ENCODE results near the gene CCDC68.
"Not testable (repeated sequence)": the region's sequence is repeated elsewhere in the genome, so short reads cannot be mapped to it uniquely, and the experiment has no call there.

The CCDC68 gene, protein sequence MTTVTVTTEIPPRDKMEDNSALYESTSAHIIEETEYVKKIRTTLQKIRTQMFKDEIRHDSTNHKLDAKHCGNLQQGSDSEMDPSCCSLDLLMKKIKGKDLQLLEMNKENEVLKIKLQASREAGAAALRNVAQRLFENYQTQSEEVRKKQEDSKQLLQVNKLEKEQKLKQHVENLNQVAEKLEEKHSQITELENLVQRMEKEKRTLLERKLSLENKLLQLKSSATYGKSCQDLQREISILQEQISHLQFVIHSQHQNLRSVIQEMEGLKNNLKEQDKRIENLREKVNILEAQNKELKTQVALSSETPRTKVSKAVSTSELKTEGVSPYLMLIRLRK

DNA sequence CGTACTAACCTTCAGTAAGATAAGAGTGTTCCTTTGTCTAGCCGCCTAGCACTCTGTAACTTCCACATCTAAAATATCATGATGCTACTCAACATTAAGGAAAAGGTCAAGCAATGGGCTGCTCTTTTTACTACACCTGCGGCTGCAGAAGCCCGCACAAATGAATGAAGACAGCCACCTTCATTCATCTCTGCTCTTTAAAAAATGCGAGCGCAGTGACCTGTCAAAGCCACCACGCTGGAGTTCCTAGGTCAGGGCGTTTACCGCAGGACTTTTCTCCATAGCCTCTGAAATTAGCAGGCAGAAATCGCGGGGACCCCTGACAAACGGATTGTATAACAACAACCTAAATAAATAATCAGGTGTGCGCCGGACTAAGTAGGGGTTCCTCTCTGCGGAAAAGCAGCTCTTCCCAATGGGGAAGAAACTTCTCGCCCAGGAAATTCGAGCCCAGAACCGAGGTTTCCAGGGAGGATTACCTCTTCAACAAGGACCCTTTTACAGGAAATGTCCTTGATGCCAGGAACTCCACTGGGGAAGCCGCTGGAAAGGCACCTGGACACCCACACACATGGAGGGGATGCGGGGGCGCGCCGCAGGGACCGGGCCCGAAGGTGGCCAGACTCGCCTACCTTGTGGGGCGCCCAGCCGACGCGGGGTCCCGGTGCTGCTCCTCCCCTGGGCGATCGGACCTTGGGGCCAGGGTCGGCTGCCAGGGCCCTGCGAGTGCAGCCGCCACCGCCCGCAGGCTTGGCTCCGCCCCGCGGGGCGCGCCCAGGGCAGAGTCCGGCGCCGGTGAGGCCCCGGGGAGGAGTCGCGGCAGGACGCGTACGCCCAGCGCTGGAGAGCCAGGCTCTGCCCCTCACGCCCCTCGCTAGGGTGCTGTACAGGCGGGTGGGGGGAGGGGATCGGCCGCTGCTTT, at the start of gene CCDC68:
CCDC68 (minus strand) TSS at position 758 of the 922 bp plus-strand sequence. CDS start 16,670 bp downstream, outside the sequence.
- DNase-seq = no peak

DNA sequence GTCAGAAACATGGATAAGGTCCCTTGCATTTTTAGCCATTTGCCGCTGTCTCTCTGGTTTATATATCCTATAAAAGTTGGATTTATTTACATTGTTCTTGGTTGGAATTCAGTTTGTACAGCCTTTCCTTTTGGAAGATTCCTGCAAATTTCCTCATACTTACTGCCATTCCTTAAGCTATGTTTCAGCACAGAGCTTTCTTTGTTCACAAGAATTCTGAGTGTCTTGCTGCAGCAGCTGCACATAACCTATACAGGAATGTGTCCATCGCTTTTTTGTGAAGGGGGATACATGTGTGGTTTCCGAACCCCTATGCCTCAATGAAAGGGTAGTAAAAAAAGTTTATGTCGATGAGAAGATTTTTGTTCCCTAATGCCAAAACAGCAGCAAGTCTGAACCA, 48.3 kb upstream of the CCDC68 start:
- no peak for DNase-seq

DNA sequence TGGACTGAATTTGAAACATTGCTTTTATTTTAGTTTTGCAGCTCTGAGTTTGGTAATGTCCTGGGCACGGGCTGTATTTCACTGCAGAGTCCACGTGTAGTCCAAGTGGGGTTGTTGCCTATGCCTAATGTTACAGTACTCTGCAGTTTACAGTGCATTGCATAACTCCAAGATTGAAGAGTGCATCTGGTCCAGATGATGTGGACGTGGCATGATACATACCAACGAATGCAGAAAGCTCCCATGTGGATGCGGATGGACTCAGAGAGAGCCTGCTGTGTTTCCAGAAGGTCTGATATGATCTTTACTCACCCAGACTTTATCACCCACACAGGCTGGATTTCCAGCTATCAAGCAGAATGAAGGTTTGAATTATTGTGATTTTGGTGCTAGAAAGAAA, 44.4 kb upstream of the CCDC68 start:
- DNase-seq = no peak

DNA sequence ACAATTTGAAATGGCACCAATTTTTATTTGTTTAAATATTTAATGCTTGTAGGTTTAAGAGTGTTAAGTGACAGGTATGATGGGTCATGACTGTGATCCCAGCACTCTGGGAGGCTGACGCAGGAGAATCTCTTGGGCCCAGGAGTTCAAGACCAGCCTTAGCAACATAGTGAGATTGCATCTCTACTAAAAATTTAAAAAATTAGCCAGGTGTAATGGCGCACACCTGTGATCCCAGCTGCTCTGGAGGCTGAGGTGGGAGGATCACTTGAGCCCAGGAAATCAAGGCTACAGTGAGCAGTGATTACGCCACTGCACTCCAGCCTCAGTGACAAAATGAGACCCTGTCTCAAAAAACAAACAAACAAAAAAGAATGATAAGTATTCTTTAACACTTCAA, 43.0 kb upstream of the CCDC68 start:
- no peak for DNase-seq

DNA sequence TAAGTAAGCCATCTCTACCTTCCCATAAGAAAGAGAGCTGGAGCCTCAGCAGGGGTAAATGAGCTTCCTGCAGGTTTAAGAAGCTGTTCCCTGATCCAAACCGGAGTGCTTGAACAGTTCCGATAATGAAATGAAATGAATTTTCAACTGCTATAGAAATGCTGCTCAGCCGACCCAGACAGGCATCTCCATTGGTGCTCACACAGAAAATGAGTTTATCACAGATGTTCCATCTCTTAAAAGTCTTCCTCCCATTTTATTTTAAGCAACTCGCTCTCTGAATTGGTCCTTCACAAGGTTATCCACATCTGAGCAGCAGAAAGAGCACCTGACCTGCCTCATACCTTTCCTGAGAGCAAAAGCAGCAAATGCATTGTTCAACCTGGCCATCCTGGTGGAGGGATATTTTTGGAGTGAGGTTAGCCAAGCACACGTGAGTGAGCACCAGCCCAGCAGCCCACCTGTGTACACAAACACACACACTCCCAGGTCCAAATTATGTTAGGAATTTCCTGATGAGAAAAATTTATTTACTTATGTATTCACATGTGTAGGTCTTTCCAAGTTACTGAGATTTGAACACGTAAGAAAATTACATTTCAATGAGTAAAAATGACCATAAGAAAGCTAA, 42.2 kb upstream of the CCDC68 start:
- no peak for DNase-seq

DNA sequence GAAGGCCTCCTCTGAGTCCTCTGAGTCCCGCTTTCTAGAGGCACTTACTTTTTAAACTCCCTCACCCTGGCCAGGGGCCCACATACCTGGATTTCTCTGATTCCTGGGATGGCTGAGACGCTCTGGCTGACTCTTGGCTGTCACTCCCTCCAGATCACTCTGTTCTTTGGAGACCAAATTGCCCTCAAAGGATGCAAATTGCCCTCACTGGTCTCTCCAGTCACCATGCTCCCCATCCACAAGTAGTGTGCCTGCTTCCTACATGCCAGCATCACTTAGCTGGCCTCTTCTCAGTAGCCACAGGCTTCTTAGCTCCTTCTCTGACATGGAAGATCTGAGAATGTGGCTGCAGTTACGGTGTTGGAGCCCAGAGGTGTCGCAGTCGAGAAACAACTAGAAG, 41.3 kb upstream of the CCDC68 start:
- DNase-seq = no peak

DNA sequence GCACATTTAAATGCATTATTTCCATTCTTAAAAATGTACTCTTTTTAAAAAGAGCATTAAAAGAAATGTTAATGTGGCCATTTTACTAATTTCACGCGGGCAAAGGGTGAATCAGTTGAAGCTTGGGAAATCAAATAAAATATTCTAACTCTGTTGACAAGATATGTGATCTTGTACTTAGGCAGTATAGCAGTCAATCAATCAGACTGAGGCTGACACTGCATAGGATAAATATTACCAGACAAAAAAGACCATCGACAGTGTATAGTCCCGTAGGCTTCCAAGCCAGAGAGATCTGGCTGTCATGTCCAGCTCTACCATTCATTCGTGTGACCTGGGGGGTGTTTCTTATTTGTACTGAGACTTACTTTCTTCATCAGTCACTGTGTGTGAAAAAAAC, 39.8 kb upstream of the CCDC68 start:
- no peak for DNase-seq

DNA sequence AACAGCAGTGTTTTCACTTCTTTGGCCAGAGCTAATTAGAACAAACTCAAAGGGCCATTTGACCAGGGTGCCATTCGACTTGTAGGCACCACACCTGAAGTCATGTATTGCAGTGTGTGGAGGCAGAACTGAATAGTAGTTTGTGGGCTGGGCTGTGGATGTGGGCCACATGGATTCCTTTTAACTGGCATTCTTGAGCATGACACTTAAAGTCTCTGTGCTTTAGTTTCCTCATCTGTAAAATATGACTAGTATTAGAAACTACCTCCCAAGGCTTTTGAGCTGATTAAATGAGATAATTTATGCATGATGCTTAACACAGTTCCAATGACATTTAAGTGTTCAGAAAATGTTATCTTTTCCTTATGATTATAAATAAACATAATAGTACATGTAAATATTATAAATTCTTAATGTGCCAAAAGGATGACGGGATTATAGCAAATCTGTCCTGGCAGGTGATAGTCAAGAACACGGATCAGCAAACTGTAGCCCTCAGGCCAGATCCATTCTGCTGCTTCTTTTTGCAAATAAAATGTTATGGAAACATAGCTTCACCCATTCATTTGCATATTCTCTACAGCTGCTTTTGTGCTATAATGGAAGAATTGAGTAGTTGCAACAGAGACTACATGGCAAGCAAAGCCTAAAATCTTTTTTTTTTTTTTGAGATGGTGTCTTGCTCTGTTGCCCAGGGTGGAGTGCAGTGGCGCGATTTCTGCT, 36.3 kb upstream of the CCDC68 start:
- DNase-seq = no peak

DNA sequence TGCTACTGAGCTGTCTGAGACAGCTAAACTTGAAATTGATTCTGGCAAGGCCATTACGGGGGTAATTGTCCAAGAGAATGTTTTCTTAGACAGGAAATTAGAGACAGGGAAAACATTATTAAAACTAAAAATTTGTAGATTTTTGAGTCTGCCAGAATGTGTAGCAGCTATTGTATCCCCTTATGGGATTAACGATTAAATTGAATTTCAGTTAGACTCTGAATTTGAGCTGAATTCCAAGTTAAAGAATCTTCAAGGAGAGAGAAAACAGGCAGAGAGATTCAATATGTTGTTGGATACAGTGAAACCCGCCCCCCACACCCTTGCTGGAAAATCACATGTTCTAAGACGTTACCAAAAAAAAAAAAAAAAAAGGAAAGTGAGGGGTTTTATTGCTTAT, 32.7 kb upstream of the CCDC68 start:
- DNase-seq = no peak

DNA sequence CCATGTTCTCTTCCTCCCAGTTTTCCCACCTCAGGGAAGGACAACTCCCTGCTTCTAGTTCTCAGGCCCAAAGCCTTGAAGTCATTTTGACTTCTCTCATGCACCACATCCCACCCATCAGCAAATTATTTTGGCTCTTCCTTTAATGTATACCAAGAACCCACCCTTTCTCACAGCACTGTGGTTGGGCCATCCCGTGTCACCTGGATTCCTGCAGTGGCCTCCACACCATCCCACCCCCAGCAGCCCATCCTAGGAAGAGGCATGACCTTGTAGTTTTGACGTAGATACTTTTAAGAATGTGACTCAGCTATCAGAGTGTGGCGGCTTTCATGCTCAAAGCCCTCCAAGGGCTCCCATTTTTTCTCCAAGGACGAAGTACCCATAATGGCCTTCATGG, 25.6 kb upstream of the CCDC68 start:
- DNase-seq = no peak

DNA sequence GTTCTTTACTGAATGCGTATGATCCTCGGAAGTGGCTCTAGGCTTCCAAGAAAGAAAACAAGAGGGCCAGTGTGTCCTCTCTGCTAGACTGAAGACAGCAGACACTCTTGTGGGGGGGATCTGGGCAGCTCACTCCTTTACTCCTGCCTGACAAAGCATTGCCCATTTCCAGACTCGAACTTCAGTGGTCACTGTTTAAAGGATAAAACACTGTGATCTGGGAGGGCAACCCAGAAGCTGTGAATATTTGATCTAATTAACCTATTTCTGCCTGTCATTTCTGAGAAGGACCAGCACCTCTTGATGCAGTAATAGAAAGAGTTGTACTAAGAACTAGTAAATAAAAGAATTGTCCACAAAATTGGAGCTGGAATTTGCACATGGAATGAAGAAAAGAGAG, 24.5 kb upstream of the CCDC68 start:
- no peak for DNase-seq

DNA sequence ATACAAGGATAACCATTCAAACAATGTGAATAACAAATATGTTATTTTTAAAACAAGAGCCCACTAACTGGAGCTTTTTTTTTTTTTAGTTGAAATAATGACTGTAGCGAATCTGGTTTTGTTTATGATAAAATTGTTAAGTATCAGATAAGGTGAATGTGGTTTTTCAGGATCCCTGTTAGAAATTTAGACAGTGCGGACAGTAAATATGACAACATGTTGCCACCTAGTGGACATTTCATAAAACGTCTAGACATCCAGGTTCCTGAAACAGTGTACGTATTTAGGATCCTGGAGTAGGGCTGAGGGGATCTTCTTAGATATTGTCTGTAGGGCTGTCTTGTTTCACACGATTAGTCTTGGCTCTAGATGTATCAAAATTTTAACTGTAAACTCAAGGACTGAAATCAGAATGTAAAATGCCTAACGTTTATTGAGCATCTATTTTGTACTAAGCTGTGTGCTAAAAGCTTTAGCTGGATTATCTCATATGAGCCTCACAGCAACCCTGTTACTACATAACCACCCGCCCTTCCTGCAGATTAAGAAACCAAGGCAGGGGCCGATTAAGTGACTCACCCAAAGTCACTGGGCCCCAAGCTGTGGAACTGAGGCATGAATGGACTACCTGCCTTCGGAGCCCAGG, 23.9 kb upstream of the CCDC68 start:
- no peak for DNase-seq

DNA sequence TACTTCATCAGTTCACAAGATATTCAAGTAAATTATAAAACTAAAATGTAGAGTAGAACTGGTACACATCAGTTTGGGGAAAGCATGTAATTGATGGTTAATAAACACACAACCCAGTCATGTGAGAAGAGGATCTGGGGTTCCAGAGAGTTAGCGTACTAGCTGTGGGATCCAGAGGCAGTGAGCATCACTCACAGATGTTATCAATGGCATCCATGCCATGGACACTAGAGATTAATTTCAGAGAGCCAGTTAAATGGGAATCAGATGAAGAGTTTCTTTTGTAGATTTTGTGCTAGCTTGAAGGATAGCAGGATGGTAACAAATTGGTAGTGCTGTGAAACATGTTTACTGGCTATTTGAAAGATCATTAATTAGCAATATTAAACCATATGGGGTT, 21.8 kb upstream of the CCDC68 start:
- no peak for DNase-seq

DNA sequence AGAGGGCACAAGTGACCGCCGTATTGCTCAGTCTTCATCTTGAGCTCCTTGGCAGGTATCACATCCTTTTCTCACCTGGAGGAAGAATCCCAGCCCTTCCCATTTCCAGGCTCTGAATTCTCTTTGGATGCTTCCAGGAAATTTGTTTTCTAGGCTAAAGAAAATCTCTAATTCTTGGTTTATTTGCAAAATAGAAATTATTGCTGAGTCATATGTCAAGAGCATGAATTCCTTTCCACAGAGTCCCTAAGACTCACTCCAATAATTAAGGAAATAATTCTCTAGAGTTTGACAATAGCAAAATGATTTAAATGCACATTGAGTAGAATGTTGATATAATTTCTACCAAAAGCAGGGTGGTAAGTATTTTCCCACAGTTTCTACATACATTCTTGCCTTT, 16.3 kb upstream of the CCDC68 start:
- DNase-seq = no peak

DNA sequence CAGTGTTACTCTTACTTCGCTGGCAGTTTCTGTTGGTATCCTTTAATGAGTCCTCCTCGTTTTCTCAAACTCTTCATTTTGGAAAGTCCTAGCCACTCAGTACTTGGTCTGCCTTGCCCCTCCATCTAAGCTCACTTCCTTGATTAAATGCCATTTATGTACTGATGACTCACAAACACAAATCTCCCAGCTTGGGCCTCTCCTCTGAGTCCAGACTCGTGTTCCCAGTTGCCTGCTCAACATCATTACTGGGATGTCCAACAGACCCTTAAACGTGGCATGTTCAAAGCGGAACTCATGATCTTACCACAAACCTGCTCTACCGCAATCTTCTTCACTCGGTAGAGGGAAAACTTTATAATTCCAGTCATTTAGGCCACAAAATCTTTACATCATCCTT, 13.8 kb upstream of the CCDC68 start:
- no peak for DNase-seq

DNA sequence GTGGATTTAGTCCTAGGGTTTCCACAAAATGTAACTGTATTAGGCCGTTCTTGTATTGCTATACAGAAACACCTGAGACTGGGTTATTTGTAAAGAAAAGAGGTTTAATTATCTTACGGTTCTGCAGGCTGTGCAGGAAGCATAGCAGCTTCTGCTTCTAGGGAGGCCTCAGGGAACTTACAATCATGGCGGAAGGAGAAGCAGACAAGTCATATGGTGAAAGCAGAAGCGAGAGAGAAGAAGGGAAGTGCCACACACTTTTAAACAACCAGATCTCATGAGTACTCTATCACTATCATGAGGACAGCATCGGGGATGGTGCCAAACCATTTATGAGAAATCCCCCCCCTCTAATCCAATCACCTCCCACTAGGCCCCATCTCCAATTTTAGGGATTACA, 9.5 kb upstream of the CCDC68 start:
- DNase-seq = no peak

DNA sequence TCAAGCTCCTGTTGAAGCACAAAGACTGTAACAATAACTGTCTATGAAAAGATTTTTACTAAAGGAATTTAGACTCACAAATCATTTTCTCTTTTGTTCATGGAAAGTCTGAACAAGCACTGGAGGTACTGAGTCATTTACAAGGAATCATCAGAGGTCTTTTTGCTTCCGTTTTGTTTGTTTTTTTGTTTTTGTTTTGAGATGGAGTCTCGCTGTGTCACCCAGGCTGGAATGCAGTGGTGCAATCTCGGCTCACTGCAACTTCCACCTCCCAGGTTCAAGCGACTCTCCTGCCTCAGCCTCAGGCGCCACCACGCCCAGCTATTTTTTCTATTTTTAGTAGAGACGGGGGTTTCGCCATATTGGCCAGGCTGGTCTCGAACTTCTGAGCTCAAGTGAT, 9.0 kb upstream of the CCDC68 start:
- not testable (repeated sequence) for DNase-seq

DNA sequence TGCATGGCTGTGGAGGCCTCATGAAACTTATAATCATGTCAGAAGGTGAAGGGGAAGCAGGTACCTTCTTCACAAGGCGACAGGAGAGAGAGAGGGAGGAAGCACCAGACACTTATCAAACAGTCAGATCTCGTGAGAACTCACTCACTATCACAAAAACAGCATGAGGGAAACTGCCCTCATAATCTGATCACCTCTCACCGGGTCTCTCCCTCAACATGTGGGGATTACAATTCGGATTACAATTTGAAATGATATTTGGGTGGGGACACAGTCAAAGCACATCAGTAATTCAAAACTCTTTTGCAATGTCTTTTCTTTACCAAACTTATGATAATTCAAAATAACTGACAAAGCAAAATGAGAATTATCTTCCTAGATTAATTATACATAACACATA, 8.5 kb upstream of the CCDC68 start:
- no peak for DNase-seq

DNA sequence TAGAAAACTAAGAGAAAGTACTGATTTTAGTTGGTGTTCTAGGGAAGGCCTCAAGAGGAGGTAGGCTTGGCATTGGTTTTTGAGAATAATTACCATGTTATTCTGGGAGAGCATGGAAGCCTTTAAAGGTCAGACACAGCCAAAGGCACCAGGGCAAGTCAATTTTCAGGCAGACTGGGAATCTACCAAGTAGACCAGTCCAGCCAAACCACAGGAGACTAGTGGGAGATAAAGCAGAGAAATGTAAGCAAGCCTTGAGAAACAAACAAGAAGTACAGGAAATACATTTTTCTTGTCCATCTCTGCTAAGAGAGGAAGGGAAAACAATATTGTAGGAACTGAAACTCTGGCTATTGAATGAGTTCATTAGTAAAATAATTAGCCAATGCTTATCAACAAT, 5.5 kb upstream of the CCDC68 start:
- no peak for DNase-seq

DNA sequence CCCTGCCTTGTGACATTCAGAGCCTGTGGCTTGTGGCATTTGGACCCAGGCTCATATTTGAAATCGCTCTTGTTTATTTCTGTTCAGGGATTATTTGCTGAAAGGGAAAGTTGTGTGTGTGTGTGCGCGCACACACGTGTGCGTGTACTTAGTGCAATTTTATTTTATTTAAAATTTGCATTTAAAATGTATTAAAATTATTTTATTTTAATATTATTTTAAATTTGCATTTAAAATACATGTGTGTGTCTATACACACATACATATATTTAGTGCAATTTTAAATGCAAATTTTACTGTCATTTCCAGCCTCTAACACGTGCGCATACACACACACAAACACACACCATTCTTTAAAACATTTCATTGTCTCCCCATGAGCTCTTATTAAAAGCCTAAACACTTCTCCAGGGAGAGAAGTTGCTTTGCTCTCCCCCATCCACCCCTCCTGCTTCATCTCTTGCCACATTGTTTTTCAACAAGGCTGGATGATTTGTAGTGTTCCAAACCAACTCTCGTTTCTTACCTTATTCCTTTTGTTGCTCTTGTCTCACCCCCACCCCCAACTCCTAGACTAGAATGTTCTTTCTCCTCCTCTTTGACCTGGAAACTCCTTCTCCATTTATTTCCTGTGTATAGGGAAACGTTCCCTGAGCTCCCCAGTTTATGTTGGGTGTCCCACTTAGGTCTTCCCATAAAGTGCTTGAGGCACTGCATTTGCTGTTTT, 3.8 kb upstream of the CCDC68 start:
- DNase-seq = no peak

DNA sequence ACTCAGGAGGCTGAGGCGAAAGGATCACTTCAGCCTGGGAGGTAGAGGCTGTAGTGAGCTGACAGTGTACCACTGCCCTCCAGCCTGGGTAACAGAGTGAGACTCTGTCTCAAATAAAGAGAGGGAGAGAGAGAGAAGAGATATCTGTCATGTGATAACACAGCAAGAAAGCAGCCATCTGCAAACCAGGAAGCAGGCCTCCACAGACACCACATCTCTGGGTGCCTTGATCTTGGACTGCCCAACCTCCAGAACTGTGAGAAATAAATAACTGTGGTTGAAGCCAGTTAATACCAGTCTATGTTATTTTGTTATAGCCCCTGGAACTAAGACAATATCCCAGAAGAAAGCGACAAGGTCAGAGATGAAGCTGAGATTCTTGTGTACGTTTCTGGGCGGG, 2.6 kb upstream of the CCDC68 start:
- no peak for DNase-seq

DNA sequence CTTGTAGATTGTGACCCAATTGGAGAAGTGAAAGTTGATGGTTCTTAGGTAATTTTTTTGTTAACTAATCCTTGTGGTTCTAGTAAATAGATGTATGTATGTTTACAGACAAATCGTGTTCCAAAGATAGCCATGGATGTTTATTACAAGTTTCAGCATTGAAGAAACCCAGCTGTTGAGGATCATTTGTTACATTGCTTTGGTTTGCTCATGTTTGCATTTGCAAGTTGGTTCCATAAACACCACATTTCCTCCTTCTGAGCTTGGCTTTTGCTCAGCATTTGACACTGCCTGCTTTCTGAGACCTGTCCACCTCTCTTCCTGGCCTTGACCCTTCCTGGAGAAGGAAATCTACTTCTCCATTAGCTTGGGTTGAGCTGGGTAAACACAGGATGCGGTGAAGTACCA, 1.8 kb upstream of the CCDC68 start:
- DNase-seq = no peak
